Epithelial cell of esophagus (primary cell): Measurements from ENCODE around the gene PEA15.

Experiments
- DNase-seq: peaks from one replicate; pipeline ENCODE4 v3.0.0; 2010; ENCODE audit warnings: low read depth
- H3K4me3 ChIP-seq: 2 replicates; pipeline ENCODE4 v1.5.1; 2011; ENCODE audit warnings: mild to moderate bottlenecking, low read length, control low read depth
- CTCF ChIP-seq: IDR thresholded peaks from 2 replicates; pipeline ENCODE4 v1.5.1; 2011; ENCODE audit warnings: low read depth, mild to moderate bottlenecking, low read length, control low read depth, inconsistent platforms; ENCODE audit not compliant: insufficient read depth; ENCODE audit errors: missing control alignments

The PEA15 gene

GRCh38 chr1:160168609-160169369 is 36.4 kb upstream of the PEA15 start:
- no peak for DNase-seq
- no peak overlapping the region for H3K4me3 ChIP-seq
- no peak for TF ChIP-seq CTCF

- DNase-seq: no peak
- no peak for TF ChIP-seq CTCF
- no peak overlapping the region for H3K4me3 ChIP-seq
Observed at GRCh38 chr1:160169553-160170399, 35.4 kb upstream of the PEA15 start.

- TF ChIP-seq CTCF: no peak
- DNase-seq: peak; percentile 60
Observed at GRCh38 chr1:160171354-160171753, 33.8 kb upstream of the PEA15 start.

GRCh38 chr1:160171980-160172379 is 33.2 kb upstream of the PEA15 start:
- no peak for TF ChIP-seq CTCF
- H3K4me3 ChIP-seq: no peak overlapping the region
- DNase-seq: no peak

More at GRCh38 chr1:160171354-160171753, 33.8 kb upstream of the PEA15 start:
- no peak overlapping the region for H3K4me3 ChIP-seq

- TF ChIP-seq CTCF: no peak
- H3K4me3 ChIP-seq: no peak overlapping the region
- no peak for DNase-seq
Observed at GRCh38 chr1:160177231-160177630, 28.0 kb upstream of the PEA15 start.

GRCh38 chr1:160177667-160178066 is 27.5 kb upstream of the PEA15 start:
- no peak for TF ChIP-seq CTCF
- H3K4me3 ChIP-seq: no peak overlapping the region
- no peak for DNase-seq
